Measurements from ENCODE around the gene CATSPERE. TPM values are rescaled to one million over a fixed set of nuclear protein-coding genes. Genes with fewer than 3 reads are reported as not detected.

CATSPERE gene
- total and polyA plus RNA-seq, 10 of the 15 experiments (the other 5 are each of a cell fraction or from before 2014, with no cell fraction given) = 0.04 to 0.24 (median 0.17) TPM; not detected in 3

DNA sequence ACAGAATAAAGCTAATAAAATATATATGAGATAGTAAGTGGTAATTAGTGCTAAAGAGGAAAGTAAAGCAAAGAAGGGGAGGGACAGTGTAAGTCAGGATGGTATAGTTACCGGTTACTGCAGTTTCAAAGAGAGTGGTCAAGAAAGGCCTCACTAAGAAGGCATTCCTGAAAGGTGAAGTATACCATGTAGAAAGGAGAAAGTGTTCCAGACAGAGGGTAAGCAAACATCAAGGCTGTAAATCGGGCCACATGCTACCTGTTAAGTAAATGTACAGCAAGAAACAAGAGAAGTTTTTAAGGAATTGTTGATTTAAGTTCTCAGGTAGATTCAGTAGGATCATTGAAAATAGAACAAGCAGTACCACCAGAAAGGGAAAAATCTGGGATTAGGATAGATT is 201.5 kb downstream of the CATSPERE start:
- WGBS (ENCODE audit: insufficient coverage, insufficient replicate concordance, low lambda C conversion rate, missing lambda C conversion rate) = 96% methylated on average over 2 of the region's 2 CpGs
- Histone ChIP-seq H3K4me1 (ENCODE audit: control insufficient read depth, insufficient read depth, low read length) (no peaks in the 10 kb centered on the region), H4K20me1 (ENCODE audit: control insufficient read depth, insufficient read depth) (no peaks in the 10 kb centered on the region), H3K79me2 (ENCODE audit: control insufficient read depth, insufficient read depth, low read length) (peaks cover 2% of the 10 kb centered on the region), H3K36me3 (ENCODE audit: control insufficient read depth in 2 of 2, insufficient read depth in 2 of 2, low read length in 1 of 2) (peaks cover 0 to 2% of the 10 kb centered on the region in 2 experiments; a peak in 1 of 4 replicates), H3K4me2 (ENCODE audit: control insufficient read depth, insufficient read depth) (no peak overlapping the region), H3K9ac (ENCODE audit: control insufficient read depth, insufficient read depth, low read length) (no peak overlapping the region), H3K27ac (ENCODE audit: control insufficient read depth, insufficient read depth) (no peak overlapping the region), H3K27me3 (replicated peaks in 1 of 2; ENCODE audit: control insufficient read depth in 2 of 2, insufficient read depth in 2 of 2, low read length in 1 of 2) (no peaks in the 10 kb centered on the region), H2AFZ (ENCODE audit: control insufficient read depth, low read depth, low read length) (no peak overlapping the region), H3K9me3 (replicated peaks; ENCODE audit: control insufficient read depth, insufficient read depth, low read length) (no peaks in the 10 kb centered on the region), H3K4me3 (no peak overlapping the region)
- SMC1A ChIA-PET (ENCODE audit: uncharacterized antibody, unreplicated experiment) = interaction anchor here (0.6 kb wide), 1 partner anchor 13 kb away, joined by 4 read pairs; no protein-coding TSS in a partner anchor
- no TSS peak for BruUV-seq (replicated peaks)
- in situ Hi-C loops (cut with MboI) (no loop called here), intact Hi-C loops (cut with micrococcal nuclease; ENCODE audit: unreplicated experiment) (no loop called here)
- CTCF ChIA-PET = no interaction called here
- RAD21 ChIA-PET (ENCODE audit: unreplicated experiment) = no interaction called here
- POLR2A ChIA-PET = no interaction called here
- DNase-seq (ENCODE audit: low read depth, low spot score) (no peak), ATAC-seq (no peak), FAIRE-seq (no peak)
- no peak for TF ChIP-seq POU2F2 (IDR thresholded peaks at IDR 0.05; ENCODE audit: borderline replicate concordance, low read depth, low read length)
- TF ChIP-seq YBX1 (IDR thresholded peaks at IDR 0.05) = no peak
- TF ChIP-seq ZZZ3 (IDR thresholded peaks at IDR 0.05; ENCODE audit: control insufficient read depth, insufficient read length, low read depth) = no peak
- TF ChIP-seq, protein P1, sequence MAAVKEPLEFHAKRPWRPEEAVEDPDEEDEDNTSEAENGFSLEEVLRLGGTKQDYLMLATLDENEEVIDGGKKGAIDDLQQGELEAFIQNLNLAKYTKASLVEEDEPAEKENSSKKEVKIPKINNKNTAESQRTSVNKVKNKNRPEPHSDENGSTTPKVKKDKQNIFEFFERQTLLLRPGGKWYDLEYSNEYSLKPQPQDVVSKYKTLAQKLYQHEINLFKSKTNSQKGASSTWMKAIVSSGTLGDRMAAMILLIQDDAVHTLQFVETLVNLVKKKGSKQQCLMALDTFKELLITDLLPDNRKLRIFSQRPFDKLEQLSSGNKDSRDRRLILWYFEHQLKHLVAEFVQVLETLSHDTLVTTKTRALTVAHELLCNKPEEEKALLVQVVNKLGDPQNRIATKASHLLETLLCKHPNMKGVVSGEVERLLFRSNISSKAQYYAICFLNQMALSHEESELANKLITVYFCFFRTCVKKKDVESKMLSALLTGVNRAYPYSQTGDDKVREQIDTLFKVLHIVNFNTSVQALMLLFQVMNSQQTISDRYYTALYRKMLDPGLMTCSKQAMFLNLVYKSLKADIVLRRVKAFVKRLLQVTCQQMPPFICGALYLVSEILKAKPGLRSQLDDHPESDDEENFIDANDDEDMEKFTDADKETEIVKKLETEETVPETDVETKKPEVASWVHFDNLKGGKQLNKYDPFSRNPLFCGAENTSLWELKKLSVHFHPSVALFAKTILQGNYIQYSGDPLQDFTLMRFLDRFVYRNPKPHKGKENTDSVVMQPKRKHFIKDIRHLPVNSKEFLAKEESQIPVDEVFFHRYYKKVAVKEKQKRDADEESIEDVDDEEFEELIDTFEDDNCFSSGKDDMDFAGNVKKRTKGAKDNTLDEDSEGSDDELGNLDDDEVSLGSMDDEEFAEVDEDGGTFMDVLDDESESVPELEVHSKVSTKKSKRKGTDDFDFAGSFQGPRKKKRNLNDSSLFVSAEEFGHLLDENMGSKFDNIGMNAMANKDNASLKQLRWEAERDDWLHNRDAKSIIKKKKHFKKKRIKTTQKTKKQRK (IDR thresholded peaks at IDR 0.05; ENCODE audit: low read depth, low read length) = no peak
- TF ChIP-seq, protein P2, sequence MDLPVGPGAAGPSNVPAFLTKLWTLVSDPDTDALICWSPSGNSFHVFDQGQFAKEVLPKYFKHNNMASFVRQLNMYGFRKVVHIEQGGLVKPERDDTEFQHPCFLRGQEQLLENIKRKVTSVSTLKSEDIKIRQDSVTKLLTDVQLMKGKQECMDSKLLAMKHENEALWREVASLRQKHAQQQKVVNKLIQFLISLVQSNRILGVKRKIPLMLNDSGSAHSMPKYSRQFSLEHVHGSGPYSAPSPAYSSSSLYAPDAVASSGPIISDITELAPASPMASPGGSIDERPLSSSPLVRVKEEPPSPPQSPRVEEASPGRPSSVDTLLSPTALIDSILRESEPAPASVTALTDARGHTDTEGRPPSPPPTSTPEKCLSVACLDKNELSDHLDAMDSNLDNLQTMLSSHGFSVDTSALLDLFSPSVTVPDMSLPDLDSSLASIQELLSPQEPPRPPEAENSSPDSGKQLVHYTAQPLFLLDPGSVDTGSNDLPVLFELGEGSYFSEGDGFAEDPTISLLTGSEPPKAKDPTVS (IDR thresholded peaks at IDR 0.05; ENCODE audit: low read depth, low read length) = no peak
- TF ChIP-seq ASH2L (IDR thresholded peaks at IDR 0.05; ENCODE audit: borderline replicate concordance, low read depth) = no peak
- no peak for TF ChIP-seq NR2F1 (conservative IDR thresholded peaks at IDR 0.05)
- TF ChIP-seq, protein P3, sequence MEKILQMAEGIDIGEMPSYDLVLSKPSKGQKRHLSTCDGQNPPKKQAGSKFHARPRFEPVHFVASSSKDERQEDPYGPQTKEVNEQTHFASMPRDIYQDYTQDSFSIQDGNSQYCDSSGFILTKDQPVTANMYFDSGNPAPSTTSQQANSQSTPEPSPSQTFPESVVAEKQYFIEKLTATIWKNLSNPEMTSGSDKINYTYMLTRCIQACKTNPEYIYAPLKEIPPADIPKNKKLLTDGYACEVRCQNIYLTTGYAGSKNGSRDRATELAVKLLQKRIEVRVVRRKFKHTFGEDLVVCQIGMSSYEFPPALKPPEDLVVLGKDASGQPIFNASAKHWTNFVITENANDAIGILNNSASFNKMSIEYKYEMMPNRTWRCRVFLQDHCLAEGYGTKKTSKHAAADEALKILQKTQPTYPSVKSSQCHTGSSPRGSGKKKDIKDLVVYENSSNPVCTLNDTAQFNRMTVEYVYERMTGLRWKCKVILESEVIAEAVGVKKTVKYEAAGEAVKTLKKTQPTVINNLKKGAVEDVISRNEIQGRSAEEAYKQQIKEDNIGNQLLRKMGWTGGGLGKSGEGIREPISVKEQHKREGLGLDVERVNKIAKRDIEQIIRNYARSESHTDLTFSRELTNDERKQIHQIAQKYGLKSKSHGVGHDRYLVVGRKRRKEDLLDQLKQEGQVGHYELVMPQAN (conservative IDR thresholded peaks at IDR 0.05) = no peak
- no peak for TF ChIP-seq RAD21 (IDR thresholded peaks at IDR 0.05; ENCODE audit: insufficient read depth, low read depth, low read length)
- TF ChIP-seq MEF2A (IDR thresholded peaks at IDR 0.05; ENCODE audit: insufficient read depth, low read depth, low read length) = no peak
- TF ChIP-seq BMI1 (IDR thresholded peaks at IDR 0.05; ENCODE audit: borderline replicate concordance) = no peak
- TF ChIP-seq PAX5 (IDR thresholded peaks at IDR 0.05; ENCODE audit: borderline replicate concordance, low read depth, low read length) = no peak
- no peak for TF ChIP-seq EP300 (IDR thresholded peaks at IDR 0.05; ENCODE audit: borderline replicate concordance in 1 of 2, control insufficient read depth in 1 of 2, low read depth in 2 of 2, low read length in 2 of 2)
- TF ChIP-seq, protein P4, sequence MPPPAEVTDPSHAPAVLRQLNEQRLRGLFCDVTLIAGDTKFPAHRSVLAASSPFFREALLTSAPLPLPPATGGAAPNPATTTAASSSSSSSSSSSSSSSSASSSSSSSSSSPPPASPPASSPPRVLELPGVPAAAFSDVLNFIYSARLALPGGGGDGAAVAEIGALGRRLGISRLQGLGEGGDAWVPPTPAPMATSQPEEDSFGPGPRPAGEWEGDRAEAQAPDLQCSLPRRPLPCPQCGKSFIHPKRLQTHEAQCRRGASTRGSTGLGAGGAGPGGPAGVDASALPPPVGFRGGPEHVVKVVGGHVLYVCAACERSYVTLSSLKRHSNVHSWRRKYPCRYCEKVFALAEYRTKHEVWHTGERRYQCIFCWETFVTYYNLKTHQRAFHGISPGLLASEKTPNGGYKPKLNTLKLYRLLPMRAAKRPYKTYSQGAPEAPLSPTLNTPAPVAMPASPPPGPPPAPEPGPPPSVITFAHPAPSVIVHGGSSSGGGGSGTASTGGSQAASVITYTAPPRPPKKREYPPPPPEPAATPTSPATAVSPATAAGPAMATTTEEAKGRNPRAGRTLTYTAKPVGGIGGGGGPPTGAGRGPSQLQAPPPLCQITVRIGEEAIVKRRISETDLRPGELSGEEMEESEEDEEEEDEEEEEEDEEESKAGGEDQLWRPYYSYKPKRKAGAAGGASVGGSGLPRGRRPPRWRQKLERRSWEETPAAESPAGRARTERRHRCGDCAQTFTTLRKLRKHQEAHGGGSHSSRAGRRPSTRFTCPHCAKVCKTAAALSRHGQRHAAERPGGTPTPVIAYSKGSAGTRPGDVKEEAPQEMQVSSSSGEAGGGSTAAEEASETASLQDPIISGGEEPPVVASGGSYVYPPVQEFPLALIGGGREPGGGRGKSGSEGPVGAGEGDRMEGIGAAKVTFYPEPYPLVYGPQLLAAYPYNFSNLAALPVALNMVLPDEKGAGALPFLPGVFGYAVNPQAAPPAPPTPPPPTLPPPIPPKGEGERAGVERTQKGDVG (CRISPR knock-in tag; IDR thresholded peaks at IDR 0.05) = no peak

All from GM12878 (cell line).